GM10248 (cell line): Measurements from ENCODE around the gene MDFIC.

Experiments used
- CTCF ChIA-PET: fragments of 300-600 bp; sonication (Branson Sonifier 250); formaldehyde crosslinking; extraction: SDS; loops from one replicate; lab custom pipeline; 2021; ENCODE audit warnings: antibody characterized with exemption; lab: Yijun Ruan, JAX
- POLR2A ChIA-PET: fragments of 350-650 bp; sonication (Branson Sonifier 250); formaldehyde crosslinking; extraction: SDS; loops from one replicate; lab custom pipeline; 2020; ENCODE audit warnings: antibody characterized with exemption; lab: Yijun Ruan, JAX
- DNase-seq: peaks from one replicate; pipeline ENCODE4 v3.0.0; 2012; ENCODE audit errors: extremely low spot score
- CTCF ChIP-seq: IDR thresholded peaks from 2 replicates; pipeline ENCODE4 v1.5.1; 2012; ENCODE audit warnings: mild to moderate bottlenecking, low read depth; ENCODE audit errors: extremely low read depth, missing control alignments, control extremely low read depth

Gene MDFIC

GRCh38 chr7:115059321-115059720, 137.4 kb downstream of the MDFIC start:
- DNase-seq, result no peak
- ChIA-PET CTCF (interaction anchor here (1.1 to 1.6 kb wide), 3 partner anchors 9 to 26 kb away, joined by 3 to 5 read pairs (median 3); no protein-coding TSS in a partner anchor), POLR2A (no interaction called here)
- no peak for TF ChIP-seq CTCF

- ChIA-PET CTCF (interaction anchor here (1.0 to 1.6 kb wide), 4 partner anchors 8 to 25 kb away, joined by 3 to 5 read pairs (median 3); no protein-coding TSS in a partner anchor), POLR2A (no interaction called here)
- TF ChIP-seq CTCF, result no peak
- DNase-seq, result no peak
Observed at GRCh38 chr7:115060095-115060870, 138.4 kb downstream of the MDFIC start.

GRCh38 chr7:115066050-115066449, 144.2 kb downstream of the MDFIC start:
- no peak for DNase-seq
- ChIA-PET POLR2A (no interaction called here), CTCF (no interaction called here)
- no peak for TF ChIP-seq CTCF

GRCh38 chr7:115066634-115067033, 144.7 kb downstream of the MDFIC start:
- POLR2A ChIA-PET, result no interaction called here
- no peak for TF ChIP-seq CTCF
- DNase-seq, result no peak
- CTCF ChIA-PET, result interaction anchor here (1.4 kb wide), 1 partner anchor 9 kb away, joined by 5 read pairs; no protein-coding TSS in a partner anchor

DNA sequence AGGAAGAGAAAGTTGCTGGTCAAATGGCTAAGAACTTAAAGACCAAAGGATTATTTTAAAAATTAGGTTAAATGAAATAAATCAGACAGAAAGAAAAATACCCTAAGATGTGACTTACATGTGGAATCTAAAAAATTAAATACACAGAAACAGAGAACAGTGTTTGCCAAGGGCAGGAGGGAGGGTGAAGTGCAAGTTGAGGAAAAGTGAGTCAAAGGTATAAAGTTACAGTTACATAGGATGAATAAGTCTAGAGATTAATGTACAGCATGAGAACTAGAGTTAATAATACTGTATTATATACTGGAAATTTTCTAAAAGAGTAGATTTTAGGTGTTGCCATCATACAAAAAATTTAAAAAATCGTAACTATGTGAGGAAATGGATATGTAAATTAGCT, 146.3 kb downstream of the MDFIC start:
- DNase-seq, result no peak
- ChIA-PET CTCF (interaction anchor here (0.9 to 1.4 kb wide), 4 partner anchors 9 to 36 kb away, joined by 3 to 5 read pairs (median 4); no protein-coding TSS in a partner anchor), POLR2A (no interaction called here)
- no peak for TF ChIP-seq CTCF
